Measurements from ENCODE around the gene CYP2U1.

Gene CYP2U1

DNA sequence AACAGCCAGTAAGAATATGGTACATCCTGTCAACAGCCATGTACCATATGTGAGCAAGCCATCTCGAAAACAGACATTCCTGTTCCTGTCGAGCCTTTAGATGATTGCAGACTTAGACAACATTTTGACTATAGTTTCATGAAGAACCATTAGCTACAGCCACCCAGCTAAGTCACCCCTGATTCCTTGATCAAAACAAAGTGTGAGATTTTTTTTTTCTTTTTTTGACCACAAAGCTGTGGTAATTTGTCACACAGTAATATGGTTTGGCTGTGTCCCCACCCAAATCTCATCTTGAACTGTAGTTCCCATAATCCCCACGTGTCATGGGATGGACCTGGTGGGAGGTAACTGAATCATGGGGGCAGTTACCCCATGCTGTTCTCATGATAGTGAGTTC, 43.2 kb downstream of the CYP2U1 start:
- no peaks in the 10 kb centered on the region for H3K9me3 Mint-ChIP-seq
- ATAC-seq (replicated peaks; ENCODE audit: extremely low read depth, poor library complexity, severe bottlenecking) (peak; percentile 58), DNase-seq (ENCODE audit: low spot score in 2 of 2) (no peak)
- H3K4me1 Mint-ChIP-seq, result peaks cover 11% of the 10 kb centered on the region
- H3K4me3 Mint-ChIP-seq, result no peak overlapping the region
- H3K27ac Mint-ChIP-seq (ENCODE audit: low read depth), result no peak overlapping the region
- peaks cover 1% of the 10 kb centered on the region for H3K36me3 Mint-ChIP-seq (ENCODE audit: insufficient read depth)
- H3K27me3 Mint-ChIP-seq, result peaks cover 10% of the 10 kb centered on the region

DNA sequence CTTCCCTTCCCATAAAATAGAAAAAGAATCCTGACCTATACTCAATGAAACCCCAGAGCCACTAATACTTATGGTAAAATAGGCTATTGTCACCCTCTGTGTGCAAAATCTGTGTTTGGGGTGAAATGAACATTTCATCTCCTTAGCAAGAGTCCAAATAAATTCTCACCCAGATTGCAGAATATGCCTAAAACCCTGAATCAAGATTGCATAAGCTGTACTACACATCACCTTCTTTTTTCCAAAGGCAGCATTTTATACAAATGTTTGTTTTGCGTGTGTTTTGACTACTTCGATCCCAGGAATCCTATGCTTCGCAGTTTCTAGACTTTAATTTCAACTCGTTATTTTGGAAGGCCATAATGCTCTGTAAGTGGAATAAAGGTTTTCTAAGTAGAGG, 46.1 kb downstream of the CYP2U1 start:
- Mint-ChIP-seq H3K9me3 (no peaks in the 10 kb centered on the region), H3K36me3 (ENCODE audit: insufficient read depth) (peaks cover 1% of the 10 kb centered on the region), H3K4me1 (peaks cover 11% of the 10 kb centered on the region), H3K27me3 (no peaks in the 10 kb centered on the region), H3K4me3 (no peak overlapping the region), H3K27ac (ENCODE audit: low read depth) (no peak overlapping the region)
- no peak for DNase-seq (ENCODE audit: low spot score in 2 of 2)
- no peak for ATAC-seq (replicated peaks; ENCODE audit: extremely low read depth, poor library complexity, severe bottlenecking)

DNA sequence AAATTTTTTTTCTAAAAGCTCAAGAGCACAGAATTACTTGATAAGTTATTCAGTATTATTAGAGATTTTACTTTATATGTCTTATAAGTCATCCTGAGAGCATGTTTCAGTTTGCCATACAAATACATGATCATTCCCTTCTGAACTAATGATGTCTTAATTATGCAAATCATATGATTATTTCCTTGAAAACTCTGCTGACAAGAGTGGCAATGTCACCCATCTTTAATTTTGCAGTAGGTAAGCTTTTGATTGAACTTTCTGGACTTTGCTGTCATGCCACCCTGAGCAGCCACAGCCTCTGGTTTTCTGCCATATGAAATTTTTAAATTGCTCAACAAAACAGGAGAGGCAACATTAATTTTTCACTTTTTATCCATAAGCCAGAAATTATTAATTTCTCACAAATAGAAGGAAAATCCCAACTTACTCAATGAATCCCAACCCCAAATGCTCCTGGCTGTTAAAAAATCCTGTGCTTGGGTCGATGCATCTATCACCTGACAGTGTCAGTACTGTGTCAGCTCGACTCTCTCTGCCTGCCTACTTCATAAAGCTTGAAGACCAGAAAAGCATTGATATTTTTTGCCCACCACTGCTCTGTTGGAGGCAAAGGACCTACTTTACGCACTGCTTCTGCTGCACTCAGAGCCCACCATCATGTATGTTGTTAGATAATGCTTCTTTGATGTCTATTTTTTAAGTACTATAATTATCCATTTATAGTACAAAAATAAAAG, 46.8 kb downstream of the CYP2U1 start:
- peaks cover 1% of the 10 kb centered on the region for H3K36me3 Mint-ChIP-seq (ENCODE audit: insufficient read depth)
- H3K4me1 Mint-ChIP-seq, result peaks cover 11% of the 10 kb centered on the region
- no peak overlapping the region for H3K27ac Mint-ChIP-seq (ENCODE audit: low read depth)
- no peak overlapping the region for H3K4me3 Mint-ChIP-seq
- no peaks in the 10 kb centered on the region for H3K27me3 Mint-ChIP-seq
- no peaks in the 10 kb centered on the region for H3K9me3 Mint-ChIP-seq
- DNase-seq (ENCODE audit: low spot score in 2 of 2) (no peak), ATAC-seq (replicated peaks; ENCODE audit: extremely low read depth, poor library complexity, severe bottlenecking) (no peak)

DNA sequence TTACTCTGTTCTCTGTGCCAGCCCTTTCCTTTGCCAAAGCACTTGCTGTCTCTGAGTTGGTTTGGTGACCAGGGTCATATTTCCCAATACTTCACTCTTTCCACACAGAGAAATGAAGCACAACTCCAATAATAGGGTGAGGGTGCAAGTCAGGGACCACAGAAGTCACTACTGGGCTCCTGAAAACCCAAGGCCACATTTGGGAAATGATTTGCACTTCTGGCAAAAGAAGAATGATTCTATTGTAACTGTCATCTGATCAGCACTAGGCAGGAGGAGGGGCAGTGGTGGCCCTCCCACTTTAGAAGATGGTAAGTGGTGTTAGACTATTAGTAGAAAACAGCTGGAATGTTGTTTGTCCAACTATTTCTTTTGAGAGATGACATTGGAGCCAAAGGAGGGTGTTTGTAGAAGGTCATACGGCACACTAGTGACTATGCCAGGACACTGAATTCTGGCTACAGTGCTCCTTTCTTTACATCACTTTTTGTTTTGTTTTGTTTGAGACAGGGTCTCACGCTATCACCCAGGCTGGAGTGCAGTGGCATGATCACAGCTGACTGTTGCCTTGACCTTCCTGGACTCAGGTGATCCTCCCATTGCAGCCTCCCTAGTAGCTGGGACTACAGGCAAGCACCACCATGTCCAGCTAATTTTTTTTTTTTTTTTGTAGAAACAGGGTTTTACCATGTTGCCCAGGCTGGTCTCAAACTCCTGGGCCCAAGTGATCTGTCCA, 47.5 kb downstream of the CYP2U1 start:
- no peak for ATAC-seq (replicated peaks; ENCODE audit: extremely low read depth, poor library complexity, severe bottlenecking)
- no peak for DNase-seq (ENCODE audit: low spot score in 2 of 2)
- Mint-ChIP-seq H3K4me3 (no peak overlapping the region), H3K4me1 (peaks cover 11% of the 10 kb centered on the region), H3K27ac (ENCODE audit: low read depth) (no peak overlapping the region), H3K9me3 (no peaks in the 10 kb centered on the region), H3K27me3 (no peaks in the 10 kb centered on the region), H3K36me3 (ENCODE audit: insufficient read depth) (peaks cover 1% of the 10 kb centered on the region)

DNA sequence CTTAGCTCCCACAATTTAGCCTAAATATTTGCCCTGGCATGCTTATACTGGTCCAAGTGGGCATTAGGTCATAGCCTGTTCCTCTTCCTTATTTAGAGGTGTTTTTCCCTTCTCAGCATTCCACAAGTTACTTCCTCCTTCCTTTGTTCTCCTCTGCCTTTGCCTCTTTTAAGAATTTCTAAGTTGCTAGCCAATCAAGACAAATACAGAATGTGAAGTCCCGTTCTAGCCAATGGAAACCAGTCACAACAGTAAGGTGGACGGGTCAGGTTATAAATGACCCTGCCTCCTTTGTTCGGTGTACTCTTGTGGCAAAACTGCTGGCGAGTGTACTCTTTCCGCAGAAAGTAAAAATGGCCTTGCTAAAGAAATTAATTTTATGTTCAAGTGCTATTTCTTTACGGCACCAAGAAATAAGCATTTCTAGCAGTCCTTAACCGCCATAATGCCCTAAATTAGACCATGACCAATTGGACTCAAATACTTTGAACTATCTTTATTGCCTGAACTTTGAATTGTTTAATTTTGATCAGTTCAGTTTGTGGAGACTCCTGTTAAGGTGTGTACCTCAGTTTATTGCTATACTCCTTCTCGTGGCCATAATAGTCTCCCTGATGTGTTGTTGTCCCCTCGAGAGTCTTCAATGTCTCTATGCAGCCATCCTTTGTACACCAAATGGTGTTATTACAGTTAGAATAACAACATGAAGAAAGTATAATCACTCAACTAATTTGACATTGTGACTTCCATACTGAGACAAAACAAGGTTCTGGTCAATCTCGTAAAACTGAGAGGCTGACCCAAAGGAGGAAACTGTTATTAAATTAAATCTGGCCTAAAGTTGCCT, 56.8 kb downstream of the CYP2U1 start:
- no peak for DNase-seq (ENCODE audit: low spot score in 2 of 2)

DNA sequence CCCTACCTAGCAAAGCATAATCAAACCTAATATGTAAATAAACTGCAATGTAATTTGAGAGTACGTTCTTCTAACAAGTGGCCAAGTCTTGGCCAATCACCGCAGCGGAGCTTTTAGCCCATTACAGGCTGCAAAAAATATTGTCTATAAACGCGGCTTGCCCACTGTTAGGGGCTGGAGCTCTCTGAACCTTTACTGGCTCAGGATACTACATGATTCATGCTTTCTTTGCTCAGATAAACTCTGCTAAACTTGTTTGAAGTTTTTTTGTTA, 57.4 kb downstream of the CYP2U1 start:
- H3K27ac Mint-ChIP-seq (ENCODE audit: low read depth), result no peak overlapping the region
- peaks cover 23% of the 10 kb centered on the region for H3K4me1 Mint-ChIP-seq
- peaks cover 3% of the 10 kb centered on the region for H3K36me3 Mint-ChIP-seq (ENCODE audit: insufficient read depth)
- no peaks in the 10 kb centered on the region for H3K9me3 Mint-ChIP-seq
- ATAC-seq (replicated peaks; ENCODE audit: extremely low read depth, poor library complexity, severe bottlenecking) (no peak), DNase-seq (ENCODE audit: low spot score in 2 of 2) (no peak)
- H3K4me3 Mint-ChIP-seq, result peak overlapping the region; percentile 91
- H3K27me3 Mint-ChIP-seq, result no peaks in the 10 kb centered on the region

More for the DNA sequence above, 56.8 kb downstream of the CYP2U1 start:
- Mint-ChIP-seq H3K4me1 (peaks cover 22% of the 10 kb centered on the region), H3K27ac (ENCODE audit: low read depth) (no peak overlapping the region), H3K27me3 (no peaks in the 10 kb centered on the region), H3K4me3 (no peak overlapping the region), H3K36me3 (ENCODE audit: insufficient read depth) (peaks cover 3% of the 10 kb centered on the region), H3K9me3 (no peaks in the 10 kb centered on the region)
- no peak for ATAC-seq (replicated peaks; ENCODE audit: extremely low read depth, poor library complexity, severe bottlenecking)

DNA sequence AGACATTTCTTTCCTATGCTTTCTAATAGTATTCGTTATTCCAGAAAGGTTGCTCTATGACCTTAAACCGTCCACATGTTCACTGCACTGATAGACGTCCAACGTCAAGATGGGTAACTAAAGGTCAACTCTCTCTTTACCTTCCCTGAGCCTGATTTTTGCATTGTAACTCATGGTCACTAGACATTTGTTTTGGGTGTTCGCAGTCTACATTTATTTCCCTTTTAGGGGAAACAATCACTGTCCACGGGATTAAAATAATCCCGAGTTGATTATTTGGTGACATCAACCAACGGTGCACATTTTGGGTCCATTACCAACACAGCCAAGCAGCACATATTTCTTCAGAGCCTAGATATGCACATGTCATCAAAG, 57.8 kb downstream of the CYP2U1 start:
- no peak for DNase-seq (ENCODE audit: low spot score in 2 of 2)
- H3K27ac Mint-ChIP-seq (ENCODE audit: low read depth), result peak overlapping the region; percentile 91
- no peaks in the 10 kb centered on the region for H3K9me3 Mint-ChIP-seq
- peak overlapping the region; percentile 91 for H3K4me3 Mint-ChIP-seq
- H3K27me3 Mint-ChIP-seq, result no peaks in the 10 kb centered on the region
- H3K36me3 Mint-ChIP-seq (ENCODE audit: insufficient read depth), result peaks cover 3% of the 10 kb centered on the region
- H3K4me1 Mint-ChIP-seq, result peaks cover 28% of the 10 kb centered on the region
- peak; percentile 6 for ATAC-seq (replicated peaks; ENCODE audit: extremely low read depth, poor library complexity, severe bottlenecking)

DNA sequence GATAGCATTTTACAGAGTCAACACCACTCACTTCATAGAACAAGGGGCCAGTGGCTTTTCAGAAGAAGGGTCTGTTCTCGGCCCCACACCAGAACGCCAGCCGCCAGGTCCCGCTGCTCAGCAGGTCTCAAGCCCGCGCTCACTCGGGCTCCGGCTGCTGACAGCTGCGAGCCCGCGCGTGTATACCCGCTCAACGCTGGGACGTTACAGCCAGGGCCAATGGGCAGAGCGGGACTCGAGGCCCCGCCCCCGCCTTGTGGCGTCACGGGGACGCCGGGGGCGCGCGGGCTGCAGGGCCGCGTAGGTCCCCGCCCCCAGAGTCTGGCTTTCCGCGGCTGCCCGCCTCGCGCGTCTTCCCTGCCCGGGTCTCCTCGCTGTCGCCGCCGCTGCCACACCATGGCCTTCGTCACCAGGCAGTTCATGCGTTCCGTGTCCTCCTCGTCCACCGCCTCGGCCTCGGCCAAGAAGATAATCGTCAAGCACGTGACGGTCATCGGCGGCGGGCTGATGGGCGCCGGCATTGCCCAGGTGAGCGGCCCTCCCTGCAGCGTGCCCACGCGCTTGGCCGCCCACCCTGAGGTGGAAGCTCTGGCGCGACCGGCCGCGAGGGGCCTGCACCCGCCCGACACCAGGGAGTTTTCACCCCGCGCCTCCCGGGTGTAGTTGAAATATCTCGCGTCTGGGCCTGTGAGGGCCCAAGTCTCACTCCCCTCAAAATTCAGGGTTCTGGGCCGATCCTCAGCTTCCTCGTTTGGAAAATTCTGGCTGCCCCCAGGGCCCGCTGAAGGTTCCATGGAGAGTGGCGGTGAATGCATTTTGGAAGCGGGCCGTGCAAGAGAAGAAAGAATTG, 58.4 kb downstream of the CYP2U1 start, which contains the start of gene HADH:
Gene HADH (plus strand): TSS at position 353 of the 850 bp plus-strand sequence. CDS start 44 bp downstream, at position 397.
- H3K36me3 Mint-ChIP-seq (ENCODE audit: insufficient read depth), result peaks cover 3% of the 10 kb centered on the region
- H3K4me3 Mint-ChIP-seq, result peak within 1 kb of the TSS; percentile 91
- peak; percentile 90 for DNase-seq (ENCODE audit: low spot score in 2 of 2)
- H3K27me3 Mint-ChIP-seq, result no peaks in the 10 kb centered on the region
- H3K27ac Mint-ChIP-seq (ENCODE audit: low read depth), result peak within 1 kb of the TSS; percentile 91
- no peaks in the 10 kb centered on the region for H3K9me3 Mint-ChIP-seq
- ATAC-seq (replicated peaks; ENCODE audit: extremely low read depth, poor library complexity, severe bottlenecking), result peak; percentile 98
- H3K4me1 Mint-ChIP-seq, result peaks cover 34% of the 10 kb centered on the region

DNA sequence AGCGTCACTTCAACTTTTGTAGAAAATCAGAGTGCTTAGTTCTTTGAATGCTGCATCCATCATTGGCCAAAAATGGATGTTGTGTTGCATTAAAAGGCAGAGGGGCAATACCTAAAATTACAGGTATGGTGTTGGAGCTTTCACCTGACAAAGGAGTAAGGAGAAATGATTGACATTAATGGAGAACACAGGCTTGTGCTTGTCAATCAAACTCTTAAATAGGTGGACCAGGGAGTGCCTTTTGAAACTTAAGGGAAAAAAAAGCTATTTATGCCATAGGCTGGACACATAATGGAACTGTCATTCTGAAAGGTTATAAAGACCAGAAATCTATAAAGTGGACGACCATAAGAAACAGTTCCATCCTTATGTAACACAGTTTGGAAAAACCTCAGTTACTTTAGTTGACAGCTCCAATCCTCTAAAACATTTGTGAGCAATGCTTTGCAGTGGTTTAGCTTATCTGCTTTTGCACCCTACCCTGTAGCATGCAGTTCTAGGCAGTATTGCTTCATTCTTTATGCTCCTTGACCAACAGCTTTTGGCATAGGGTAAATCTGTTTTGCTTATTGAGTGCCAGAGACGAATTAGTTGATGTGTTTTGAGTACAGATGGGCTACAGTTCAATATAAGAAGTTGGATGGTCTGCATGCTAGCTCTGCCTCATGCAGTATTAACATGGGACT, 60.7 kb downstream of the CYP2U1 start:
- DNase-seq (ENCODE audit: low spot score in 2 of 2) (no peak), ATAC-seq (replicated peaks; ENCODE audit: extremely low read depth, poor library complexity, severe bottlenecking) (no peak)
- Mint-ChIP-seq H3K4me3 (peak overlapping the region; percentile 91), H3K9me3 (no peaks in the 10 kb centered on the region), H3K36me3 (ENCODE audit: insufficient read depth) (peaks cover 4% of the 10 kb centered on the region), H3K27ac (ENCODE audit: low read depth) (no peak overlapping the region), H3K27me3 (no peaks in the 10 kb centered on the region), H3K4me1 (peaks cover 44% of the 10 kb centered on the region)

DNA sequence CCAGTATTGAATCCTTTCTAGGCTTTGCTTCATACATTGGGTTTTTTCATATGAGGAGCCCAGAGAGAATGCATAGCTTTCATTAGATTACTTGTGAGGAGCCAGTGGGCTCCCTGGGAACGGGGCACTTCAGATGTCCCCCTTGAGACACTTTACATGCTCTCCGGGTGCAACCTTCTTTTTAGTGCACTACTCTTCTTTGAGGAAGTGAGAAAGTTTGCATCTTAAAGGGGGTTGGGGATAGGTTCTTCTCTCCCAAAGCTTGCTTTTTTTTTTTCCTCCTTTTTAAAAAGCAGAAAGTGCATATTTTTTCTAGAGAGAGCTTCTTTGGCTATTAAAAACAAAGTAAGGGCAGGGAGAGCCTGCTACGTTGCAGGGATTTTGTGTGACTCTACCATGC, 62.6 kb downstream of the CYP2U1 start:
- Mint-ChIP-seq H3K27ac (ENCODE audit: low read depth) (no peak overlapping the region), H3K27me3 (no peaks in the 10 kb centered on the region), H3K36me3 (ENCODE audit: insufficient read depth) (peaks cover 6% of the 10 kb centered on the region), H3K4me3 (no peak overlapping the region), H3K4me1 (peaks cover 55% of the 10 kb centered on the region), H3K9me3 (no peaks in the 10 kb centered on the region)
- no peak for ATAC-seq (replicated peaks; ENCODE audit: extremely low read depth, poor library complexity, severe bottlenecking)
- no peak for DNase-seq (ENCODE audit: low spot score in 2 of 2)

DNA sequence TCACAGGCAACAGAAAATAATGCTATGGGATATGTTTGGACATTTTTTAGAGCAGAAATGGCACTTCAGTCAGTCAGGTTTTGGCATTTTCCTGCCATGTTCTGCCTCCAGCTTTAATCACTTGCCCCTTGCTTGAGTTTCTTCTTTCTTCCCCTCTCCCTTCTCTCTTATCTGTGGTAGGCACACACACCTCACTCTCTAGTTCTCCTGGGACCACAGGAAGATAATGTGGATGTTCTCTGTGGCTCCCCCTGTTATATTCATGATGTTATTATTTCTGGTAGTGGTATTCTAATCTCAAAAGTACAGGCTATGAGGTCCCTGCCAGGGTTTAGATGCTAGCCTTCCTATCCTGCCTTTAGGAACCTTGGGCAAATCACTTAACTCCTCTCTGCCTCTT, 63.5 kb downstream of the CYP2U1 start:
- H3K9me3 Mint-ChIP-seq, result no peaks in the 10 kb centered on the region
- ATAC-seq (replicated peaks; ENCODE audit: extremely low read depth, poor library complexity, severe bottlenecking), result no peak
- peaks cover 52% of the 10 kb centered on the region for H3K4me1 Mint-ChIP-seq
- H3K36me3 Mint-ChIP-seq (ENCODE audit: insufficient read depth), result peaks cover 10% of the 10 kb centered on the region
- no peak overlapping the region for H3K4me3 Mint-ChIP-seq
- no peak for DNase-seq (ENCODE audit: low spot score in 2 of 2)
- H3K27me3 Mint-ChIP-seq, result no peaks in the 10 kb centered on the region
- H3K27ac Mint-ChIP-seq (ENCODE audit: low read depth), result no peak overlapping the region
